Ovary (tissue), 3 donors: Measurements from ENCODE around the gene OCLN.
"Not testable (repeated sequence)": the region's sequence is repeated elsewhere in the genome, so short reads cannot be mapped to it uniquely, and the experiment has no call there.

ENCODE experiments used
- CTCF ChIP-seq, 3 donors: fragments of 450-650 bp in 2 of 3; fragments of 200-600 bp in 1 of 3; IDR thresholded peaks; one replicate each; pipeline versions ENCODE4 v1.5.1 to v1.8.0; 2016 to 2022; ENCODE audit warnings: antibody characterized with exemption in 3 of 3, mild to moderate bottlenecking in 1 of 3
- POLR2A ChIP-seq: fragments of 450-650 bp; IDR thresholded peaks from one replicate; pipeline ENCODE4 v1.6.1; 2017; ENCODE audit warnings: antibody characterized with exemption, mild to moderate bottlenecking, moderate library complexity
- donor health status: DM: no; HTN: no; CAD: no.

DNA sequence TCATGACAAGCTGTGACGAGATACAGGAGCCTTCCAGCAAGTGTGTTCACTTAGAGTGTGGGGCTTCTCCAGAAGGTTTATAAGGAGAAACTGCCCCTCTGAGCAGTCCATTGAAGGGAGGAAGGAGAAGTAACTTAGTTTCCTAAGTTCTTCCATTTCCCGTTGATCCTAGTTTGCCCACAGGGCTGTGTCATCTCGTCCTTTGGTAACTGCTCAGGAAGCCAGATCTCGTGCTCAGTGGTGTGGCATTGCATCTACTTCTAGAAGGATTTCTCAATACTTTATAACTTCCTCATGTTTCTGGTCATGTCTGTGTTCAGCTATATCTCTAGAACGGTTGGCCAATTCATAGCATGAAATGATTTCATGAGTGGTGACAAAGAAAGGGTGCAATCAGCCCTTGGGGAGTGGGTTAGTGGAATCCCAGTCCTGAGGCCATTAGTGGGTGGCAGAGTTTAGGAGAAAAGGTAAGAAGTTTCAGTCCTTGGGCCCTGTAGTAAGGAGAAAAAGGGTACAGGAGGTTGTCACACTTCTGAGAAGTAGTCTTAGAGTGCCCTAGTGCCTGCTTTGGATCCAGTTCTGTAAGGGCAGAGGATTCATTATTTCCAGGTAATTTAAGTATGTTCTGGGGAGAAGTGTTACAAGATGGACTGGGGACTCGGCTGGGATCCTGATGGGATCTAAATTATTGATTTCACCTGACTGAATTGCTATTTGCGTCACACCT lies 103.7 kb downstream of the OCLN start:
- not testable (repeated sequence) for TF ChIP-seq POLR2A; CTCF (IDR thresholded peaks at IDR 0.05)
